Fibroblast of mammary gland (primary cell): ENCODE measurements around the gene TNNI2.
A peak's percentile ranks its signal among the peaks of the same experiment; 100 is the strongest.

Experiments used
- DNase-seq: peaks from one replicate; pipeline ENCODE4 v3.0.0-alpha.2; 2010; ENCODE audit warnings: low read depth
- H3K4me3 ChIP-seq: 2 replicates; pipeline ENCODE4 v1.5.1; 2011; ENCODE audit warnings: low read depth, mild to moderate bottlenecking, low read length, moderate library complexity; ENCODE audit not compliant: control insufficient read depth
- TF ChIP-seq, protein P1 (sequence below): conservative IDR thresholded peaks from 2 replicates; pipeline ENCODE4 v1.5.1; 2011; ENCODE audit warnings: low read depth, low read length, inconsistent platforms; ENCODE audit not compliant: control insufficient read depth, insufficient read depth

The TNNI2 gene

DNA sequence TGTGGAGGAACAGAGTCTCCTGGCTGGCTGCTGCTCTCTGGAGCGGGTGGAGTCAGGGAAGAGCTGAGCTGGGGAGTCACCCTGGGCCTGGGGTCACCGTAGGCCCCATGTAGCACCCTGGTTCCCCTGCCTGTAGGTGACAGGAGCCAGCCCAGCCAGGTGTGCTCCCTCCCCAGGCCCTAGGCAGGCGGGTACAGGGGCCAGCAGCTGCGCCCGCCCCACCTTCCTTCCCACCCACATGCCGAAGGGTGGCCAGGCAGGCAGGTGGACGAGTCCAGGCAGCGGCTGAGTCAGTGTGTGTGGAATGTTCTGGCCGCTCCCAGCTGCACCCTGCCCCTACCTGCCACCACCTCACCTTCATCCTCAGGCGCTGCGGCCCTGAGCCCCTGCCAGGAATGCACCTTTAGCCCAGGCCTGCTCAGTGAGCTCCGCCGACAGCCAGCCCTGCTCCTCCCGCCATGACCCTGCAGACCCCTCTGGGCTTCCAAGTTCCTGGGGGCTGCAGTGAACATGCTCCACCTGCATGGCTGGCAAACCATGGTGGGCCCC lies 4.6 kb upstream of the TNNI2 start:
- H3K4me3 ChIP-seq: no peak overlapping the region
- no peak for DNase-seq
- TF ChIP-seq, protein P1, sequence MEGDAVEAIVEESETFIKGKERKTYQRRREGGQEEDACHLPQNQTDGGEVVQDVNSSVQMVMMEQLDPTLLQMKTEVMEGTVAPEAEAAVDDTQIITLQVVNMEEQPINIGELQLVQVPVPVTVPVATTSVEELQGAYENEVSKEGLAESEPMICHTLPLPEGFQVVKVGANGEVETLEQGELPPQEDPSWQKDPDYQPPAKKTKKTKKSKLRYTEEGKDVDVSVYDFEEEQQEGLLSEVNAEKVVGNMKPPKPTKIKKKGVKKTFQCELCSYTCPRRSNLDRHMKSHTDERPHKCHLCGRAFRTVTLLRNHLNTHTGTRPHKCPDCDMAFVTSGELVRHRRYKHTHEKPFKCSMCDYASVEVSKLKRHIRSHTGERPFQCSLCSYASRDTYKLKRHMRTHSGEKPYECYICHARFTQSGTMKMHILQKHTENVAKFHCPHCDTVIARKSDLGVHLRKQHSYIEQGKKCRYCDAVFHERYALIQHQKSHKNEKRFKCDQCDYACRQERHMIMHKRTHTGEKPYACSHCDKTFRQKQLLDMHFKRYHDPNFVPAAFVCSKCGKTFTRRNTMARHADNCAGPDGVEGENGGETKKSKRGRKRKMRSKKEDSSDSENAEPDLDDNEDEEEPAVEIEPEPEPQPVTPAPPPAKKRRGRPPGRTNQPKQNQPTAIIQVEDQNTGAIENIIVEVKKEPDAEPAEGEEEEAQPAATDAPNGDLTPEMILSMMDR: no peak

DNA sequence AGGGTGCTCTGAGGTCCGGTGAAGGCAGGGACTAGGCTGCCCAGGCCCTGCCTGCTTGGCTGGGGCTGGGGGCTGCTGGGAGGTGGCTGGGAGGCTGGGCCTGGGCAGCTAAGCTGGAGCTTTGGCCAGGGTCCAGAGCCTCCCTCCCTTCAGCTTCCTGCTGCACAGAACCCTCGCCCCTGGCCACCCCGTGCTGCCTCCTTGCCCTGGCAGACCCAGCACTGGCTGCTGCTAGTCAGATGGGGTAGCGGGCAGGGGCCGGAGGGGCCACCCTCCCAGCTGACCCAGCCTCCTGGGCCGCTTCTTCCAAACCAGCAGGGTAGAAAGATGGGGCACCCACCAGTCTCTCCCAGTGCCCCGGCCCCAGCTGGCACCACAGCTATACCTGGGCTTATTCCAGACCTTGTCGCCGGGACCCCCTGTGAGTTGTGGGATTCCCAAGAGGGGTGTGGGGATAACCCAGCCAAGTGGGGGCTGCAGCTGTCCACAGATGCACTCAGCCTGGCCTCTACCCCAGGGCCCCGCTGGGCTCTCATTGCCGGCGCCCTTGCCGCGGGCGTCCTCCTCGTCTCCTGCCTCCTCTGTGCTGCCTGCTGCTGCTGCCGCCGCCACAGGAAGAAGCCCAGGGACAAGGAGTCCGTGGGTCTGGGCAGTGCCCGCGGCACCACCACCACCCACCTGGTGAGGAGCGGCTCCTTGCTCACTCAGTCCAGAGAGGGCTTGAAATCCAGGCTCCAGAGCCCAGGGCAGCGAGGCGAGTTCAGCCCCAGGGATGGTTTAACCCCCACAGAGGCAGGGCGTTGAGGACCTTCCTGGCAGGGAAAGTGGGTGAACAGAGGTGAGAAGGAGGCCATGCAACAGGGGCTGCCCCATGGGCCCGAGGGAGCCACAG lies 3.8 kb upstream of the TNNI2 start, which contains the start of gene SYT8:
Gene SYT8 (plus strand): TSS at position 212 of the 892 bp plus-strand sequence. CDS start 116 bp downstream, at position 328.
- H3K4me3 ChIP-seq: no peak within 1 kb of the TSS
- TF ChIP-seq, protein P1: no peak
- DNase-seq: no peak

DNA sequence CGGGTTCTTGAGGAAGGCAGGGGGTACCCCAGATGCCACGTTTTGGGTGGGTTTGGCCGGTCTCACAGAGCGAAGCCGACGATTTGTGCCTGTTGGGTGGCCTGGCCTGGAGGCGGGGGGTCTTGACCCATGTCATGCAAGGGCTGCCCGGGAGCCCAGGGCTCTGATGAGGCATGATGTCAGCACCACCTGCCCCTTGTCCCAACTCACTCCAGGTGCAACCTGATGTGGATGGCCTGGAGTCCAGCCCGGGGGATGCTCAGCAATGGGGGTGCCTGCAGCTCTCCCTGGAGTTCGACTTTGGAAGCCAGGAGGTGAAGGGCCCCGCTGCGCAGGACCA lies 3.1 kb upstream of the TNNI2 start:
- TF ChIP-seq, protein P1: no peak
- DNase-seq: no peak
- H3K4me3 ChIP-seq: no peak overlapping the region

DNA sequence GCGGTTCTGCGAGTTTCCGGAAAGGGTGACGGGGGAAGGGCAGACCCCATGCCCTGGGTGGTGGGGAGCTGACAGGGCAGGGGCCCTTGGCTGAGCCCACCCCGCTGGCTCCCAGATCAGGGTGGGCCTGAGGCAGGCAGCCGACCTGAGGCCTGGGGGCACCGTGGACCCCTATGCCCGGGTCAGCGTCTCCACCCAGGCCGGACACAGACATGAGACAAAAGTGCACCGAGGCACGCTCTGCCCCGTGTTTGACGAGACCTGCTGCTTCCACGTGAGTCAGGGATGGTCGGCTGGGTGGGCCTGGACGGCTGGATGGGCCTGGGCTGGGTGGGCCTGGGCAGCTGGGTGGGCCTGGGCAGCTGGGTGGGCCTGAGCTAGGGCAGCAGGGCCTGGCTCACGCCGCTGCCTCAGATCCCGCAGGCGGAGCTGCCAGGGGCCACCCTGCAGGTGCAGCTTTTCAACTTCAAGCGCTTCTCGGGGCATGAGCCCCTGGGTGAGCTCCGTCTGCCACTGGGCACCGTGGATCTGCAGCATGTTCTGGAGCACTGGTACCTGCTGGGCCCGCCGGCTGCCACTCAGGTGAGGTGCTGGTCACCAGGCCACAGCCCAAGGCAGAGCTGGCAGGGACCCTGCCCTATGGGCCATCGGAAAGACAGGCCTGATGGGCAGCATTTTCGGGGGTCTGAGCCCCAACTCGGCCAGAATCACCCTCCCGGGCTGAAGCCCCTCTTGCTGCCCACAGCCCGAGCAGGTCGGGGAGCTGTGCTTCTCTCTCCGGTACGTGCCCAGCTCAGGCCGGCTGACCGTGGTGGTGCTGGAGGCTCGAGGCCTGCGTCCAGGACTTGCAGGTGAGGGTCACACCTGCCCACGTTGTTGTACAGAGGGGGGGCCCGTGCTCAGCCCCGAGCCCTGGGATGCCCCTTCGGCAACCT lies 2.5 kb upstream of the TNNI2 start:
- TF ChIP-seq, protein P1: no peak

DNA sequence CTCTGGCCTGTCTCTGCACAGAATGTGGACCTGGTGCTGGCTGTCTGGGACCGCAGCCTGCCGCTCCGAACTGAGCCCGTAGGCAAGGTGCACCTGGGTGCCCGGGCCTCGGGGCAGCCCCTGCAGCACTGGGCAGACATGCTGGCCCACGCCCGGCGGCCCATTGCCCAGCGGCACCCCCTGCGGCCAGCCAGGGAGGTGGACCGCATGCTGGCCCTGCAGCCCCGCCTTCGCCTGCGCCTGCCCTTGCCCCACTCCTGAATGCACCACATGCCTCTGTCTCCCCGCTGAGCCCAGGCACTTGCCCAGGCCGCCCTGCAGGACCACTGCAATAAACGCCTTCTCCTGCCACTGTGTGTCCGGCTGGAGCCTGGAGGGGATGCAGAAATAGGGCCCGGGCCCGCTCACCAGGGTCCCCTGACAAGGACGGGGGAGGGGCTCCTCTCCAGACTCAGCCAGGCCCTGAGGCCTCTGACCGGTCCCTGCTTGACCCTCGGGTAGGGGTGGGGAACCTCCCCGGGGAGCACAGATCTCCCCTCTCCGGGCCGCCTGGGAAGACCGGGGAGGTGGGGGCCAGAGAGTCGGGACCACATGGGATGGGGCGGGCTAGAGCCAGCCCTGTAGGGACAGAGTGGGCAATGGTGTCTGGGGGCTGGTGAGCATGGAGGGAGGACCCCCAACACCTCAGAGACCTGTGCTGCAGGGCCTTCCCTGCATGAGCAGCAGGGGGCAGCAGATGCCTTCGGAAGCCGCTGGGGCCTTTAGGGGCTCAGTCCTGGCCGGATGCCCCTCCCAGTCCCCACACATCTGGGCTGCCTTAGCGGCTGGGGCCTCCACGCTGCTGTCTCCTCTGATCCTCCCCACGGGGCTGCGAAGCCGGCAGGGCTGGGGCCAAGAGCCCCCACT lies 1.4 kb upstream of the TNNI2 start:
- DNase-seq: peak; percentile 46
- TF ChIP-seq, protein P1: peak; percentile 80
- no peak overlapping the region for H3K4me3 ChIP-seq

More for the DNA sequence above, 2.5 kb upstream of the TNNI2 start:
- no peak for DNase-seq
- H3K4me3 ChIP-seq: no peak overlapping the region
